Stimulated activated CD4-positive, alpha-beta T cell treated with anti-CD3 and anti-CD28 coated beads, Interleukin-1b, Interleukin-23, amount 100 ng/mL, for 4 hours (primary cell): ENCODE data around the gene USP17L25.
"Not testable (repeated sequence)": the region's sequence is repeated elsewhere in the genome, so short reads cannot be mapped to it uniquely, and the experiment has no call there.

Source experiments
- DNase-seq, 2 donors: peaks; one replicate each; pipeline ENCODE4 v3.0.0-alpha.2; 2020; ENCODE audit warnings: low read depth in 2 of 2

Gene USP17L25, protein sequence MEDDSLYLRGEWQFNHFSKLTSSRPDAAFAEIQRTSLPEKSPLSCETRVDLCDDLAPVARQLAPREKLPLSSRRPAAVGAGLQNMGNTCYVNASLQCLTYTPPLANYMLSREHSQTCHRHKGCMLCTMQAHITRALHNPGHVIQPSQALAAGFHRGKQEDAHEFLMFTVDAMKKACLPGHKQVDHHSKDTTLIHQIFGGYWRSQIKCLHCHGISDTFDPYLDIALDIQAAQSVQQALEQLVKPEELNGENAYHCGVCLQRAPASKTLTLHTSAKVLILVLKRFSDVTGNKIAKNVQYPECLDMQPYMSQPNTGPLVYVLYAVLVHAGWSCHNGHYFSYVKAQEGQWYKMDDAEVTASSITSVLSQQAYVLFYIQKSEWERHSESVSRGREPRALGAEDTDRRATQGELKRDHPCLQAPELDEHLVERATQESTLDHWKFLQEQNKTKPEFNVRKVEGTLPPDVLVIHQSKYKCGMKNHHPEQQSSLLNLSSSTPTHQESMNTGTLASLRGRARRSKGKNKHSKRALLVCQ

DNA sequence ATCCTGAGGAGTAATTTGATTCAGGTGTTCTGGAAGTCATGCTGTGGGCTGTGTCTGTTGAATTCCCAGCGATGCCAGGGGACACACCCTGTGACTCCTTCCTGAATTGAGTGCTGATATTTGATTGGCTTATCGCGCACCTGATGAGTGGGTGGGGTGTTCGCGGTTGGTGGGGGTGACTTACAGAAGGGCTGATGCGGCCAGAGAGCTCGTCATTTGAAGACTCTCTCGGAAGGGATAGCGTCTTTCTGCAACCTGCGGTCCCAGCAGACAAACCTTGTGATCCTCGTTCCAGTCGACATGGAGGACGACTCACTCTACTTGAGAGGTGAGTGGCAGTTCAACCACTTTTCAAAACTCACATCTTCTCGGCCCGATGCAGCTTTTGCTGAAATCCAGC is at the start of gene USP17L25:
TSS of gene USP17L25 (plus strand) at position 301 of the 400 bp plus-strand sequence. CDS start at position 301, 0 bp downstream.
- DNase-seq, result not testable (repeated sequence)

DNA sequence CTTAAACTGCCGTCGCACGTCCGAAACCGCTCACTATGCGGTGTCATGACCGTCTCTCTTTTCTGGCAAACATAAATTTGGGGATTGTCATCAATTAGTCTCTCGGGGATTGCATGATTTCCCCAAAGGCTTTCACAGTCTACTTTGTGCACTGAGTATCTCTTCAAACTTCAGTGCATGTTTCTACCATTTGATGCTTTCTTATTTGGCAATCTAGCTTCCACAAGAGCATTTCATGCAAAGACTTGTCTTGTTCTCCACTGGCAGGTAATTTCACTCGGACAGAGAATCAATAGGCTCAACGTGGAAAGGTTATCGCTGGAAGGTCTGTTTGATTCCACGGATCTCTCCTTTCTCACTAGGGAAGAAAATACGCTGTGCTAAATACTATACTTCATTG is 5.5 kb upstream of the USP17L25 start:
- not testable (repeated sequence) for DNase-seq

DNA sequence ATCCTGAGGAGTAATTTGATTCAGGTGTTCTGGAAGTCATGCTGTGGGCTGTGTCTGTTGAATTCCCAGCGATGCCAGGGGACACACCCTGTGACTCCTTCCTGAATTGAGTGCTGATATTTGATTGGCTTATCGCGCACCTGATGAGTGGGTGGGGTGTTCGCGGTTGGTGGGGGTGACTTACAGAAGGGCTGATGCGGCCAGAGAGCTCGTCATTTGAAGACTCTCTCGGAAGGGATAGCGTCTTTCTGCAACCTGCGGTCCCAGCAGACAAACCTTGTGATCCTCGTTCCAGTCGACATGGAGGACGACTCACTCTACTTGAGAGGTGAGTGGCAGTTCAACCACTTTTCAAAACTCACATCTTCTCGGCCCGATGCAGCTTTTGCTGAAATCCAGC is 4.8 kb upstream of the USP17L25 start, which contains the start of gene USP17L24:
TSS of gene USP17L24 (plus strand) at position 301 of the 400 bp plus-strand sequence. CDS start at position 301, 0 bp downstream.
- DNase-seq, result not testable (repeated sequence)

DNA sequence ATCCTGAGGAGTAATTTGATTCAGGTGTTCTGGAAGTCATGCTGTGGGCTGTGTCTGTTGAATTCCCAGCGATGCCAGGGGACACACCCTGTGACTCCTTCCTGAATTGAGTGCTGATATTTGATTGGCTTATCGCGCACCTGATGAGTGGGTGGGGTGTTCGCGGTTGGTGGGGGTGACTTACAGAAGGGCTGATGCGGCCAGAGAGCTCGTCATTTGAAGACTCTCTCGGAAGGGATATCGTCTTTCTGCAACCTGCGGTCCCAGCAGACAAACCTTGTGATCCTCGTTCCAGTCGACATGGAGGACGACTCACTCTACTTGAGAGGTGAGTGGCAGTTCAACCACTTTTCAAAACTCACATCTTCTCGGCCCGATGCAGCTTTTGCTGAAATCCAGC is 4.6 kb downstream of the USP17L25 start, which contains the start of gene USP17L26:
TSS of gene USP17L26 (plus strand) at position 301 of the 400 bp plus-strand sequence. CDS start at position 301, 0 bp downstream.
- DNase-seq, result not testable (repeated sequence)

DNA sequence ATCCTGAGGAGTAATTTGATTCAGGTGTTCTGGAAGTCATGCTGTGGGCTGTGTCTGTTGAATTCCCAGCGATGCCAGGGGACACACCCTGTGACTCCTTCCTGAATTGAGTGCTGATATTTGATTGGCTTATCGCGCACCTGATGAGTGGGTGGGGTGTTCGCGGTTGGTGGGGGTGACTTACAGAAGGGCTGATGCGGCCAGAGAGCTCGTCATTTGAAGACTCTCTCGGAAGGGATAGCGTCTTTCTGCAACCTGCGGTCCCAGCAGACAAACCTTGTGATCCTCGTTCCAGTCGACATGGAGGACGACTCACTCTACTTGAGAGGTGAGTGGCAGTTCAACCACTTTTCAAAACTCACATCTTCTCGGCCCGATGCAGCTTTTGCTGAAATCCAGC is 9.4 kb downstream of the USP17L25 start, which contains the start of gene USP17L5:
TSS of gene USP17L5 (plus strand) at position 301 of the 400 bp plus-strand sequence. CDS start at position 301, 0 bp downstream.
- DNase-seq, result not testable (repeated sequence)

DNA sequence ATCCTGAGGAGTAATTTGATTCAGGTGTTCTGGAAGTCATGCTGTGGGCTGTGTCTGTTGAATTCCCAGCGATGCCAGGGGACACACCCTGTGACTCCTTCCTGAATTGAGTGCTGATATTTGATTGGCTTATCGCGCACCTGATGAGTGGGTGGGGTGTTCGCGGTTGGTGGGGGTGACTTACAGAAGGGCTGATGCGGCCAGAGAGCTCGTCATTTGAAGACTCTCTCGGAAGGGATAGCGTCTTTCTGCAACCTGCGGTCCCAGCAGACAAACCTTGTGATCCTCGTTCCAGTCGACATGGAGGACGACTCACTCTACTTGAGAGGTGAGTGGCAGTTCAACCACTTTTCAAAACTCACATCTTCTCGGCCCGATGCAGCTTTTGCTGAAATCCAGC is 14.1 kb downstream of the USP17L25 start, which contains the start of gene USP17L27:
TSS of gene USP17L27 (plus strand) at position 301 of the 400 bp plus-strand sequence. CDS start at position 301, 0 bp downstream.
- DNase-seq, result not testable (repeated sequence)

DNA sequence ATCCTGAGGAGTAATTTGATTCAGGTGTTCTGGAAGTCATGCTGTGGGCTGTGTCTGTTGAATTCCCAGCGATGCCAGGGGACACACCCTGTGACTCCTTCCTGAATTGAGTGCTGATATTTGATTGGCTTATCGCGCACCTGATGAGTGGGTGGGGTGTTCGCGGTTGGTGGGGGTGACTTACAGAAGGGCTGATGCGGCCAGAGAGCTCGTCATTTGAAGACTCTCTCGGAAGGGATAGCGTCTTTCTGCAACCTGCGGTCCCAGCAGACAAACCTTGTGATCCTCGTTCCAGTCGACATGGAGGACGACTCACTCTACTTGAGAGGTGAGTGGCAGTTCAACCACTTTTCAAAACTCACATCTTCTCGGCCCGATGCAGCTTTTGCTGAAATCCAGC is 18.9 kb downstream of the USP17L25 start, which contains the start of gene USP17L28:
TSS of gene USP17L28 (plus strand) at position 301 of the 400 bp plus-strand sequence. CDS start at position 301, 0 bp downstream.
- not testable (repeated sequence) for DNase-seq

DNA sequence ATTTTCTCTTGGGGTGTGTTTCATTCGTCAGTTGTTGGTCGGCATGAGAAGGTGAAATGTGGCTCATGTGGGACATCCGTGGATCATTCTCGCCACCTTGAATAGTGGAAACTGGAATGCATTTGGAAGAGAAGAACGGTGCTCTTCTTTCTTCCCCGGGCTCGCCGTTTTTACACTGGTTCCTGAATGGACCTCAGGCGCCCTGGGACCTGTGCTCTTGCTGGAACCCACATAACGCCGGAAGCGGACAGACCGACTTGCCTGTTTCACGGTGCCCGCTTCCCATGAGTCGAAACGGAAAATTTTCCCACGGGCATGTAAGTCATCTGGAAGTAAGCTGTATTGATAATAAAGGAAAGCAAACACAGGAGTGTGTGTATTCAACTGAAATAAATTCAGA is 21.2 kb downstream of the USP17L25 start:
- DNase-seq, result not testable (repeated sequence)

DNA sequence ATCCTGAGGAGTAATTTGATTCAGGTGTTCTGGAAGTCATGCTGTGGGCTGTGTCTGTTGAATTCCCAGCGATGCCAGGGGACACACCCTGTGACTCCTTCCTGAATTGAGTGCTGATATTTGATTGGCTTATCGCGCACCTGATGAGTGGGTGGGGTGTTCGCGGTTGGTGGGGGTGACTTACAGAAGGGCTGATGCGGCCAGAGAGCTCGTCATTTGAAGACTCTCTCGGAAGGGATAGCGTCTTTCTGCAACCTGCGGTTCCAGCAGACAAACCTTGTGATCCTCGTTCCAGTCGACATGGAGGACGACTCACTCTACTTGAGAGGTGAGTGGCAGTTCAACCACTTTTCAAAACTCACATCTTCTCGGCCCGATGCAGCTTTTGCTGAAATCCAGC is 23.6 kb downstream of the USP17L25 start, which contains the start of gene USP17L29:
TSS of gene USP17L29 (plus strand) at position 301 of the 400 bp plus-strand sequence. CDS start at position 301, 0 bp downstream.
- DNase-seq, result not testable (repeated sequence)

DNA sequence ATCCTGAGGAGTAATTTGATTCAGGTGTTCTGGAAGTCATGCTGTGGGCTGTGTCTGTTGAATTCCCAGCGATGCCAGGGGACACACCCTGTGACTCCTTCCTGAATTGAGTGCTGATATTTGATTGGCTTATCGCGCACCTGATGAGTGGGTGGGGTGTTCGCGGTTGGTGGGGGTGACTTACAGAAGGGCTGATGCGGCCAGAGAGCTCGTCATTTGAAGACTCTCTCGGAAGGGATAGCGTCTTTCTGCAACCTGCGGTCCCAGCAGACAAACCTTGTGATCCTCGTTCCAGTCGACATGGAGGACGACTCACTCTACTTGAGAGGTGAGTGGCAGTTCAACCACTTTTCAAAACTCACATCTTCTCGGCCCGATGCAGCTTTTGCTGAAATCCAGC is 33.1 kb downstream of the USP17L25 start, which contains the start of gene USP17L30:
TSS of gene USP17L30 (plus strand) at position 301 of the 400 bp plus-strand sequence. CDS start at position 301, 0 bp downstream.
- not testable (repeated sequence) for DNase-seq

DNA sequence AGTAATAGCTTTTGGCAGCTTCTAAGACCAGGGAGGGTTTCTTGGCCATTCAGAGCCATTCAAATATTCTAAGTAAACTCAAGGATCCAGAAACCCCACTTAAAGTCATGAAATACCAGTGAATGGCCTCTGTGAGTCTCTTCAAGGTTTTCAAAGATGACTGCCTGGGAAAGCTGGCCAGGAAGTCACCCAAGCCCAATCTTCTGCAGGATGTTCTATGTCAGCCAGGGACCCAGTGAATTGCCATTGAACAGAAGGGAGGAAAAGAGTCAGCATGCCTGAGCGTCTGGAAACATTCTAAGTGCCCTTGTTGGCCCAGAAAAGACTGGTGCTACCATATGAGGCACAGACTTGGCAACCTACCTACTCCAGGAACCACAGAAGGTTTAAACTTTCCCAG is 50.2 kb downstream of the USP17L25 start:
- DNase-seq, result not testable (repeated sequence)
